HepG2 (cell line): ENCODE data around the gene BCAS4. TPM values are rescaled to one million over a fixed set of nuclear protein-coding genes. Genes with fewer than 3 reads are reported as not detected.

ENCODE experiments used
- ATAC-seq: fragments of 200-7000 bp; cut with Tn5 transposase; 3 replicates; pipeline ENCODE4 v1.9.1; 2020; ENCODE audit warnings: mild to moderate bottlenecking, moderate library complexity
- BruUV-seq: library from RNA; stranded (reverse); fragments of 400-500 nt; replicated peaks from 2 replicates; lab custom pipeline; 2021; lab: Mats Ljungman, UMichigan
- CTCF ChIA-PET: fragments of 300-600 bp; formaldehyde crosslinking; extraction: SDS; loops from one replicate; lab custom pipeline; 2021; ENCODE audit warnings: low total read pairs, inconsistent platforms, low intra/inter-chr PET ratio; lab: Yijun Ruan, JAX
- POLR2A ChIA-PET: fragments of 350-600 bp; sonication (Branson Sonifier 250); formaldehyde crosslinking; loops from one replicate; lab custom pipeline; 2020; ENCODE audit warnings: antibody characterized with exemption, inconsistent platforms; lab: Yijun Ruan, JAX
- DNase-seq: peaks from one replicate; pipeline ENCODE4 v3.0.0-alpha.2; 2015; ENCODE audit warnings: low spot score
- FAIRE-seq: peaks from 3 replicates; lab custom pipeline; 2011; peaks lifted over from hg19 to GRCh38; lab: Jason Lieb, UNC
- H2AFZ ChIP-seq: one replicate; pipeline ENCODE4 v1.6.1; 2011; ENCODE audit warnings: low read length, inconsistent platforms
- H3K27ac ChIP-seq: fragments of 300-600 bp; 3 replicates; pipeline ENCODE4 v1.8.0; 2011; ENCODE audit warnings: mixed run types, mild to moderate bottlenecking, mixed read lengths, low read length, inconsistent platforms; ENCODE audit not compliant: insufficient read depth; ENCODE audit errors: extremely low read length
- H3K27me3 ChIP-seq, 2 experiments: fragments of 200-600 bp in 1 of 2; 2 replicates in 1 of 2; 3 replicates in 1 of 2; pipeline versions ENCODE4 v1.6.0 to v1.8.0; 2011; ENCODE audit warnings: low read length in 2 of 2, mild to moderate bottlenecking in 2 of 2, moderate library complexity in 2 of 2, inconsistent platforms in 1 of 2; ENCODE audit not compliant: insufficient read depth in 2 of 2, control insufficient read depth in 1 of 2
- H3K36me3 ChIP-seq, 2 experiments: fragments of 200-600 bp in 1 of 2; replicated peaks in 1 of 2; 2 replicates in 1 of 2; 3 replicates in 1 of 2; pipeline versions ENCODE4 v1.5.1 to v1.8.0; 2011; ENCODE audit warnings: low read length in 2 of 2, inconsistent platforms in 1 of 2; ENCODE audit not compliant: insufficient read depth in 2 of 2, control insufficient read depth in 1 of 2
- H3K4me1 ChIP-seq: 2 replicates; pipeline ENCODE4 v1.5.1; 2012; ENCODE audit warnings: low read length, inconsistent platforms; ENCODE audit not compliant: insufficient read depth
- H3K4me2 ChIP-seq: 2 replicates; pipeline ENCODE4 v1.6.0; 2011; ENCODE audit warnings: low read depth, low read length, inconsistent platforms
- H3K4me3 ChIP-seq, 3 experiments: fragments of 200-600 bp in 1 of 3; sonication (generic), shearing (Covaris generic) in 1 of 3; replicated peaks in 1 of 3; 2 replicates each; pipeline ENCODE4 v1.5.1; 2011 to 2016; ENCODE audit warnings: low read length in 3 of 3, inconsistent platforms in 2 of 3, low read depth in 2 of 3, mild to moderate bottlenecking in 2 of 3, control low read depth in 1 of 3, mixed read lengths in 1 of 3; ENCODE audit not compliant: insufficient read depth in 1 of 3
- H3K79me2 ChIP-seq: one replicate; pipeline ENCODE4 v1.6.1; 2011; ENCODE audit warnings: low read length, inconsistent platforms; ENCODE audit not compliant: insufficient read depth
- H3K9ac ChIP-seq: 2 replicates; pipeline ENCODE4 v1.6.0; 2011; ENCODE audit warnings: mild to moderate bottlenecking, low read depth, low read length, inconsistent platforms; ENCODE audit not compliant: insufficient read depth
- H3K9me3 ChIP-seq: 2 replicates; pipeline ENCODE4 v1.5.1; 2012; ENCODE audit warnings: mild to moderate bottlenecking, low read length
- H4K20me1 ChIP-seq: 2 replicates; pipeline ENCODE4 v1.6.0; 2011; ENCODE audit warnings: inconsistent platforms, mild to moderate bottlenecking, low read length, moderate library complexity; ENCODE audit not compliant: insufficient read depth
- ASH2L ChIP-seq: fragments of 300-600, 200-600 bp; sonication (generic); IDR thresholded peaks from 2 replicates; pipeline ENCODE4 v1.7.0; 2017; ENCODE audit warnings: low read depth, mild to moderate bottlenecking, moderate library complexity, mixed read lengths, low read length; ENCODE audit not compliant: insufficient read length
- DNMT1 ChIP-seq: sonication (generic); formaldehyde crosslinking; IDR thresholded peaks from 2 replicates; pipeline ENCODE4 v1.5.1; 2020; ENCODE audit warnings: mild to moderate bottlenecking, missing genetic modification reagents
- FOSL1 ChIP-seq: sonication (generic); formaldehyde crosslinking; IDR thresholded peaks from 2 replicates; pipeline ENCODE4 v1.9.0; 2021; ENCODE audit warnings: missing genetic modification reagents, borderline replicate concordance
- FOXO4 ChIP-seq: sonication (generic); formaldehyde crosslinking; conservative IDR thresholded peaks from 2 replicates; pipeline ENCODE4 v1.8.1; 2023; ENCODE audit warnings: missing genetic modification reagents
- HOXA9 ChIP-seq: sonication (generic); formaldehyde crosslinking; IDR thresholded peaks from 2 replicates; pipeline ENCODE4 v1.8.1; 2022; ENCODE audit warnings: missing genetic modification reagents, mild to moderate bottlenecking, moderate library complexity, borderline replicate concordance
- KLF13 ChIP-seq: sonication (generic); formaldehyde crosslinking; IDR thresholded peaks from 2 replicates; pipeline ENCODE4 v1.4.0; 2020; ENCODE audit warnings: mild to moderate bottlenecking, missing genetic modification reagents
- MYC ChIP-seq: sonication (generic); formaldehyde crosslinking; IDR thresholded peaks from 2 replicates; pipeline ENCODE4 v1.9.0; 2021; ENCODE audit warnings: missing genetic modification reagents, borderline replicate concordance
- POGZ ChIP-seq: sonication (generic); formaldehyde crosslinking; IDR thresholded peaks from 2 replicates; pipeline ENCODE4 v1.4.0; 2020; ENCODE audit warnings: mild to moderate bottlenecking, missing genetic modification reagents
- ZFYVE20 ChIP-seq: sonication (generic); formaldehyde crosslinking; IDR thresholded peaks from 2 replicates; pipeline ENCODE4 v1.8.0; 2023; ENCODE audit warnings: low read depth, mild to moderate bottlenecking, moderate library complexity, missing genetic modification reagents, borderline replicate concordance
- ZNF205 ChIP-seq: IDR thresholded peaks from 2 replicates; pipeline ENCODE4 v1.6.1; 2018; ENCODE audit warnings: missing biosample characterization, missing genetic modification reagents
- ZNF263 ChIP-seq: sonication (generic); formaldehyde crosslinking; IDR thresholded peaks from 2 replicates; pipeline ENCODE4 v1.4.0; 2020; ENCODE audit warnings: missing genetic modification reagents
- ZNF687 ChIP-seq: sonication (generic); formaldehyde crosslinking; IDR thresholded peaks from 2 replicates; pipeline ENCODE4 v1.5.1; 2020; ENCODE audit warnings: mild to moderate bottlenecking, missing genetic modification reagents, moderate library complexity
- WGBS: methylation state at CpG from one replicate; pipeline ENCODE4 v1.1.6; 2017; ENCODE audit warnings: low lambda C conversion rate; 5-methylcytosine and 5-hydroxymethylcytosine counted together
- in situ Hi-C: cut with HindIII; loops from 2 replicates; pipeline ENCODE4 v1.10.0; 2017; ENCODE audit warnings: low pct_unique_long_range_greater_than_20kb; ENCODE audit not compliant: extremely low pct_ligation_motif_present
- intact Hi-C: fragments of 100-400 bp; cut with micrococcal nuclease; formaldehyde crosslinking; loops from one replicate; pipeline ENCODE4 v1.10.0; 2022; ENCODE audit not compliant: unreplicated experiment
- polyA plus RNA-seq, 8 experiments: library from polyadenylated mRNA; depleted of rRNA in 3 of 8; stranded (reverse) in 7 of 8; unstranded in 1 of 8; fragments of >200 nt; fragmentation: Illumina TruSeq in 4 of 8; extraction: Trizol in 4 of 8; gene quantifications; 2 replicates each; pipeline versions ENCODE4 v1.2.1 to v1.2.3, GENCODE V29; 2011 to 2016; ENCODE audit warnings: low read depth in 4 of 8, missing spikeins in 1 of 8, mixed read lengths in 1 of 8; ENCODE audit not compliant: insufficient read depth in 1 of 8
- total RNA-seq, 5 experiments: library from RNA; depleted of rRNA; stranded (reverse); fragments of >200 nt; fragmentation: Illumina TruSeq; extraction: Trizol; gene quantifications; 2 replicates each; pipeline ENCODE4 v1.2.3, GENCODE V29; 2016; ENCODE audit warnings: low read depth in 1 of 5
- TF ChIP-seq, protein P1 (sequence below): sonication (generic); formaldehyde crosslinking; IDR thresholded peaks from 2 replicates; pipeline ENCODE4 v1.4.0; 2020; ENCODE audit warnings: mild to moderate bottlenecking, missing genetic modification reagents
- TF ChIP-seq, protein P2 (sequence below): sonication (generic); formaldehyde crosslinking; IDR thresholded peaks from 2 replicates; pipeline ENCODE4 v1.4.0; 2020; ENCODE audit warnings: missing genetic modification reagents, borderline replicate concordance

The BCAS4 gene
- total and polyA plus RNA-seq, 2 of the 13 experiments (the other 11 are each of a cell fraction or from before 2014, with no cell fraction given): 7.2 to 8.0 TPM

GRCh38 chr20:50873585-50873984, 78.7 kb downstream of the BCAS4 start:
- BruUV-seq: no TSS peak
- intact Hi-C loops: no loop called here
- peak overlapping the region in 2 of 3 experiments; percentile 3 to 26; a peak in 2 of 6 replicates for H3K4me3 ChIP-seq
- ATAC-seq (peak; percentile 30), DNase-seq (no peak), FAIRE-seq (no peak)
- H3K79me2 ChIP-seq: no peaks in the 10 kb centered on the region
- H3K27me3 ChIP-seq: no peaks in the 10 kb centered on the region
- CTCF ChIA-PET: no interaction called here
- H3K9me3 ChIP-seq: no peaks in the 10 kb centered on the region
- POLR2A ChIA-PET: no interaction called here
- H3K36me3 ChIP-seq: no peaks in the 10 kb centered on the region
- no peak overlapping the region; the same call in 1 of the 2 replicates for H3K9ac ChIP-seq
- in situ Hi-C loops: no loop called here
- no peak overlapping the region for H3K27ac ChIP-seq
- H3K4me1 ChIP-seq: peaks cover 51% of the 10 kb centered on the region
- no peak overlapping the region for H2AFZ ChIP-seq
- peak overlapping the region; percentile 65 for H3K4me2 ChIP-seq
- 35% methylated on average over 10 of the region's 10 CpGs for WGBS
- H4K20me1 ChIP-seq: no peaks in the 10 kb centered on the region
- TF ChIP-seq FOXO4 (CRISPR knock-in tag) (no peak), KLF13 (CRISPR knock-in tag) (peak; percentile 74; the same call in 1 of the 2 replicates), ASH2L (peak; percentile 33), HOXA9 (CRISPR knock-in tag) (no peak), MYC (CRISPR knock-in tag) (peak; percentile 19; the same call in 1 of the 2 replicates), DNMT1 (0 out of 2 replicates have a peak, but pooled peaks have one; percentile 77), ZNF205 (CRISPR knock-in tag) (0 out of 2 replicates have a peak, but pooled peaks have one; percentile 24), FOSL1 (CRISPR knock-in tag) (no peak), ZNF687 (CRISPR knock-in tag) (peak; percentile 50; the same call in 1 of the 2 replicates), ZNF263 (CRISPR knock-in tag) (0 out of 2 replicates have a peak, but pooled peaks have one; percentile 13), POGZ (CRISPR knock-in tag) (0 out of 2 replicates have a peak, but pooled peaks have one; percentile 2), ZFYVE20 (CRISPR knock-in tag) (0 out of 2 replicates have a peak, but pooled peaks have one; percentile 37)
- TF ChIP-seq, protein P1, sequence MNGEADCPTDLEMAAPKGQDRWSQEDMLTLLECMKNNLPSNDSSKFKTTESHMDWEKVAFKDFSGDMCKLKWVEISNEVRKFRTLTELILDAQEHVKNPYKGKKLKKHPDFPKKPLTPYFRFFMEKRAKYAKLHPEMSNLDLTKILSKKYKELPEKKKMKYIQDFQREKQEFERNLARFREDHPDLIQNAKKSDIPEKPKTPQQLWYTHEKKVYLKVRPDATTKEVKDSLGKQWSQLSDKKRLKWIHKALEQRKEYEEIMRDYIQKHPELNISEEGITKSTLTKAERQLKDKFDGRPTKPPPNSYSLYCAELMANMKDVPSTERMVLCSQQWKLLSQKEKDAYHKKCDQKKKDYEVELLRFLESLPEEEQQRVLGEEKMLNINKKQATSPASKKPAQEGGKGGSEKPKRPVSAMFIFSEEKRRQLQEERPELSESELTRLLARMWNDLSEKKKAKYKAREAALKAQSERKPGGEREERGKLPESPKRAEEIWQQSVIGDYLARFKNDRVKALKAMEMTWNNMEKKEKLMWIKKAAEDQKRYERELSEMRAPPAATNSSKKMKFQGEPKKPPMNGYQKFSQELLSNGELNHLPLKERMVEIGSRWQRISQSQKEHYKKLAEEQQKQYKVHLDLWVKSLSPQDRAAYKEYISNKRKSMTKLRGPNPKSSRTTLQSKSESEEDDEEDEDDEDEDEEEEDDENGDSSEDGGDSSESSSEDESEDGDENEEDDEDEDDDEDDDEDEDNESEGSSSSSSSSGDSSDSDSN (CRISPR knock-in tag): 0 out of 2 replicates have a peak, but pooled peaks have one; percentile 14
- TF ChIP-seq, protein P2, sequence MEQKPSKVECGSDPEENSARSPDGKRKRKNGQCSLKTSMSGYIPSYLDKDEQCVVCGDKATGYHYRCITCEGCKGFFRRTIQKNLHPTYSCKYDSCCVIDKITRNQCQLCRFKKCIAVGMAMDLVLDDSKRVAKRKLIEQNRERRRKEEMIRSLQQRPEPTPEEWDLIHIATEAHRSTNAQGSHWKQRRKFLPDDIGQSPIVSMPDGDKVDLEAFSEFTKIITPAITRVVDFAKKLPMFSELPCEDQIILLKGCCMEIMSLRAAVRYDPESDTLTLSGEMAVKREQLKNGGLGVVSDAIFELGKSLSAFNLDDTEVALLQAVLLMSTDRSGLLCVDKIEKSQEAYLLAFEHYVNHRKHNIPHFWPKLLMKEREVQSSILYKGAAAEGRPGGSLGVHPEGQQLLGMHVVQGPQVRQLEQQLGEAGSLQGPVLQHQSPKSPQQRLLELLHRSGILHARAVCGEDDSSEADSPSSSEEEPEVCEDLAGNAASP (CRISPR knock-in tag): no peak
